Keratinocyte (primary cell): ENCODE results near the gene TMBIM1. TPM values are rescaled to one million over a fixed set of nuclear protein-coding genes. Genes with fewer than 3 reads are reported as not detected.

Source experiments
- DNase-seq: peaks from one replicate; pipeline ENCODE4 v3.0.0-alpha.2; 2011; ENCODE audit warnings: low read depth, missing footprints, low spot score
- FAIRE-seq: peaks from 2 replicates; lab custom pipeline; 2011; peaks lifted over from hg19 to GRCh38; lab: Jason Lieb, UNC
- H2AFZ ChIP-seq: 2 replicates; pipeline ENCODE4 v1.6.0; 2012; ENCODE audit warnings: low read length, control low read depth, inconsistent platforms; ENCODE audit not compliant: control insufficient read depth
- H3K27ac ChIP-seq: 2 replicates; pipeline ENCODE4 v1.5.1; 2011; ENCODE audit warnings: low read length; ENCODE audit not compliant: control insufficient read depth, insufficient read depth
- H3K27me3 ChIP-seq: 3 replicates; pipeline ENCODE4 v1.6.0; 2011; ENCODE audit warnings: low read length; ENCODE audit not compliant: control insufficient read depth, insufficient read depth; ENCODE audit errors: extremely low read depth
- H3K36me3 ChIP-seq, 2 experiments: 2 replicates in 1 of 2; 3 replicates in 1 of 2; pipeline ENCODE4 v1.5.1; 2011; ENCODE audit warnings: low read length in 2 of 2, mild to moderate bottlenecking in 1 of 2; ENCODE audit not compliant: control insufficient read depth in 2 of 2, insufficient read depth in 2 of 2; ENCODE audit errors: extremely low read depth in 1 of 2
- H3K4me1 ChIP-seq: 3 replicates; pipeline ENCODE4 v1.5.1; 2011; ENCODE audit warnings: low read length; ENCODE audit not compliant: control insufficient read depth, insufficient read depth; ENCODE audit errors: extremely low read depth
- H3K4me2 ChIP-seq: 3 replicates; pipeline ENCODE4 v1.6.0; 2011; ENCODE audit warnings: low read depth, low read length; ENCODE audit not compliant: control insufficient read depth, insufficient read depth; ENCODE audit errors: extremely low read depth
- H3K4me3 ChIP-seq, 3 experiments: fragments of 200-600 bp in 1 of 3; sonication (generic) in 1 of 3; 2 replicates in 2 of 3; 3 replicates in 1 of 3; pipeline ENCODE4 v1.5.1; 2011 to 2016; ENCODE audit warnings: low read length in 3 of 3, mild to moderate bottlenecking in 3 of 3, control low read depth in 2 of 3, inconsistent platforms in 1 of 3, low read depth in 1 of 3, mixed read lengths in 1 of 3, mixed run types in 1 of 3, moderate library complexity in 1 of 3; ENCODE audit not compliant: control insufficient read depth in 2 of 3, insufficient read depth in 2 of 3; ENCODE audit errors: extremely low read depth in 1 of 3
- H3K79me2 ChIP-seq: 2 replicates; pipeline ENCODE4 v1.6.0; 2012; ENCODE audit warnings: low read length; ENCODE audit not compliant: control insufficient read depth, insufficient read depth
- H3K9ac ChIP-seq: 3 replicates; pipeline ENCODE4 v1.6.0; 2011; ENCODE audit warnings: low read length; ENCODE audit not compliant: control insufficient read depth, insufficient read depth; ENCODE audit errors: extremely low read depth
- H3K9me1 ChIP-seq: 3 replicates; pipeline ENCODE4 v1.6.0; 2011; ENCODE audit warnings: low read length; ENCODE audit not compliant: control insufficient read depth, insufficient read depth; ENCODE audit errors: extremely low read depth
- H3K9me3 ChIP-seq: 2 replicates; pipeline ENCODE4 v1.5.1; 2012; ENCODE audit warnings: low read depth, low read length; ENCODE audit not compliant: control insufficient read depth
- H4K20me1 ChIP-seq: 3 replicates; pipeline ENCODE4 v1.6.0; 2011; ENCODE audit warnings: low read length; ENCODE audit not compliant: control insufficient read depth, insufficient read depth; ENCODE audit errors: extremely low read depth
- CTCF ChIP-seq, 3 experiments: IDR thresholded peaks in 1 of 3; conservative IDR thresholded peaks in 1 of 3; optimal IDR thresholded peaks in 1 of 3; 2 replicates in 2 of 3; 3 replicates in 1 of 3; pipeline versions ENCODE3 to v1.5.1; 2011; ENCODE audit warnings: low read length in 3 of 3, mild to moderate bottlenecking in 3 of 3, moderate library complexity in 2 of 3, control low read depth in 1 of 3, inconsistent platforms in 1 of 3; ENCODE audit not compliant: insufficient read depth in 2 of 3; ENCODE audit errors: extremely low read depth in 1 of 3
- EZH2 ChIP-seq: IDR thresholded peaks from one replicate; pipeline ENCODE4 v1.6.1; 2012; ENCODE audit warnings: inconsistent platforms, mild to moderate bottlenecking, low read length, moderate library complexity
- dilution Hi-C: fragments of 300-500 bp; cut with MboI; formaldehyde crosslinking; loops from one replicate; pipeline ENCODE4 v1.7.0; 2020; ENCODE audit warnings: low sequenced_read_pairs; ENCODE audit not compliant: extremely low pct_ligation_motif_present
- polyA minus RNA-seq, 3 experiments: library from RNA; depleted of rRNA, polyadenylated mRNA; stranded (reverse); fragments of >200 nt; gene quantifications; 1 replicate in 1 of 3; 2 replicates in 1 of 3; 3 replicates in 1 of 3; pipeline ENCODE4 v1.2.3, GENCODE V29; 2011
- polyA plus RNA-seq, 5 experiments: library from polyadenylated mRNA; depleted of rRNA in 3 of 5; stranded (reverse) in 3 of 5; stranded (forward) in 1 of 5; unstranded in 1 of 5; fragments of >200 nt; gene quantifications; 1 replicate in 1 of 5; 2 replicates in 3 of 5; 3 replicates in 1 of 5; pipeline versions ENCODE4 v1.2.1 to v1.2.3, GENCODE V29; 2011 to 2012; ENCODE audit warnings: missing spikeins in 2 of 5, low read depth in 1 of 5, low replicate concordance in 1 of 5

The TMBIM1 gene
- polyA plus RNA-seq (609 to 905 TPM (median 751 TPM) in 3 replicates), polyA minus RNA-seq (637 to 1,645 TPM (median 916 TPM) in 3 replicates)
- 191 TPM for polyA plus RNA-seq (2011; ENCODE audit: low read depth)
- polyA plus RNA-seq (2011; cell fraction: cytosol; rRNA removed): 813 and 945 TPM in 2 replicates
- 1,406 and 1,501 TPM in 2 replicates for polyA plus RNA-seq (2011; cell fraction: nucleus; rRNA removed)
- 664 and 1,481 TPM in 2 replicates for polyA plus RNA-seq (2012; ENCODE audit: low replicate concordance)
- 623 TPM for polyA minus RNA-seq (2011; cell fraction: cytosol; rRNA and poly(A)+ RNA removed)
- 527 and 748 TPM in 2 replicates for polyA minus RNA-seq (2011; cell fraction: nucleus; rRNA and poly(A)+ RNA removed)

DNA sequence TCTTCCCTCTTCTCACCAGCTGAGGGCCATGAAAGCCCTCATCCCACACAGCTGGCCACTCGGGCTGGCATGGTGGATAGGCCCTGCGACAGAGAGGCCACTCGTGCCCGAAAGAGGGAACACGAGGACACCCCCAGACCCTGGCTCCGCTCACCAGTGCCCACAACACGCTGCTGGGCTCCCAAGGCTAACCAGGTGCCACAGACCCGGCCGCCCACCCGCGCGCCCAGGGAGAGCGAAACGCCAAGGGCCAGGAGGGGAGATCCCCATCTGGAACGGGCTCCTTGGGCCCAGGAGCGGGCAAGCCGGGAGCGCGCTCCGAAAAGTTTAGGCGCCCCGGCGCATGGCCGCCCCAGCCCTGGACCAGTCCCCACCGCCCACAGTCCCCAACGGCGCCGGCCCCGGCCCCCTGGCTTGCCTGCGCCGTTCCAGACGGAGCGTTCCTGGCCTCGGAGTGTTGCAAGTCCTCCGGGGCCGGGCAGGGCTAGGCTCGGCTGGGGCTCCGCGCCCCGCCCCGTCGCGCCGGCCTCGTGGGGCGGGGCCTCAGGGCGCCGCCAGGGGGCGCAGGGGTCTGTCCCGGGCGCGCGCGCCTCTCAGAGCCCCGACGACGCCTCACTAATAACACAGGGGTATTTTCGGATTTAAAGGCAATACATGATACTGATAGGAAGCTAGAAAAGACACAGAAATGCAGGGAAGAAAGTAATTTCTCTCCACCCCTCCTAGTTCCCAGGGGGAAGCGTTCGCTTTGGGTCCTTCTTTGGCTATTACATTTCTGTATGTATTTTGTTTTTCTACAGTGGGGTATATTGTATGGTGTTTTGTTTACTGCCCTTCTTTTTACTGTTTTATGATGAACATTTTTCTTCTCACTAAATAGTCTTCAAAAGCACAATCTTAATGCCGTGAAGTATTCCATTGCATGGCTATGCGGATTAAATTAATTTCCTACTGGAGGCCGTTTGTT is at the start of gene TMBIM1:
TSS of gene TMBIM1 (minus strand) at position 456 of the 967 bp plus-strand sequence. CDS start 10,362 bp downstream, outside the sequence.
- dilution Hi-C loops: no loop called here

GRCh38 chr2:218341381-218341780 is 49.1 kb upstream of the TMBIM1 start:
- Histone ChIP-seq H3K4me2 (no peak overlapping the region), H3K4me3 (no peak overlapping the region), H3K9me3 (no peaks in the 10 kb centered on the region), H3K36me3 (no peaks in the 10 kb centered on the region), H3K27me3 (no peaks in the 10 kb centered on the region), H3K79me2 (no peaks in the 10 kb centered on the region), H3K4me1 (peaks cover 12% of the 10 kb centered on the region), H4K20me1 (no peaks in the 10 kb centered on the region), H3K27ac (no peak overlapping the region), H3K9me1 (no peaks in the 10 kb centered on the region), H2AFZ (no peak overlapping the region), H3K9ac (no peak overlapping the region)
- dilution Hi-C loops: no loop called here
- DNase-seq (no peak), FAIRE-seq (no peak)
- TF ChIP-seq CTCF (optimal IDR thresholded peaks at IDR 0.05 in 1 of 3, IDR thresholded peaks at IDR 0.05 in 1 of 3, conservative IDR thresholded peaks at IDR 0.05 in 1 of 3; ENCODE audit: extremely low read depth in 1 of 3, insufficient read depth in 2 of 3, low read length in 3 of 3) (no peak), EZH2 (no peak)

More for the DNA sequence above, at the start of gene TMBIM1:
- Histone ChIP-seq H3K27ac (peak within 1 kb of the TSS; percentile 85), H3K4me1 (peaks cover 78% of the 10 kb centered on the region), H3K4me2 (peak within 1 kb of the TSS; percentile 100), H2AFZ (no peak within 1 kb of the TSS), H4K20me1 (peaks cover 3% of the 10 kb centered on the region), H3K9me3 (no peaks in the 10 kb centered on the region), H3K36me3 (peaks cover 4 to 5% of the 10 kb centered on the region in 2 experiments), H3K9ac (peak within 1 kb of the TSS; percentile 98), H3K9me1 (no peaks in the 10 kb centered on the region), H3K27me3 (no peaks in the 10 kb centered on the region), H3K79me2 (peaks cover 44% of the 10 kb centered on the region), H3K4me3 (peak within 1 kb of the TSS; percentile 74 to 96 (median 96))
- TF ChIP-seq CTCF (optimal IDR thresholded peaks at IDR 0.05 in 1 of 3, IDR thresholded peaks at IDR 0.05 in 1 of 3, conservative IDR thresholded peaks at IDR 0.05 in 1 of 3; ENCODE audit: extremely low read depth in 1 of 3, insufficient read depth in 2 of 3, low read length in 3 of 3) (peak in 2 of 3 experiments; percentile 60 to 80), EZH2 (no peak)
- FAIRE-seq: no peak
- no peak for DNase-seq
